ENCODE results near the gene TXNDC11. TPM values are rescaled to one million over a fixed set of nuclear protein-coding genes. Genes with fewer than 3 reads are reported as not detected.

Gene TXNDC11
- total RNA-seq, 2 experiments from 2014 or later, result 111 to 112 TPM

DNA sequence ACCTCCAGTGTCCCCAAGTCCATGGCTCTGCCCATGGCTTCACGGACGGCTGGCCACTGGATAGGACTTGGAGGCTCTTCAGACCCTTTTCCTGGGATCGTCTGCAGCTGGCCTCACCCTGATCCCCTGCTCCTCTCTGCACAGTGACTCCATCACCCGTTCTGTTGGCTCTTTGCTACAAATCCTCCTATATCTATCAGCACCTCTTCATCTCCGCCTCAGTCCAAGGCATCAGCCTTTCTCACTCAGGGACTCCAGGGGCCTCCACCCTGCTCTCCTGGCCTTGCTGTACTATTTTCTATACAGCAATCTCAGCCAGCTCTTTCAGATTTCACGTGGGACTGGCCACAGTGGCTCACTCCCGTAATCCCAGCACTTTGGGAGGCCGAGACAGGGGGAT, 85.1 kb downstream of the TXNDC11 start:
- no peaks in the 10 kb centered on the region for H3K27me3 Mint-ChIP-seq
- CTCF ChIA-PET, result no interaction called here
- no peaks in the 10 kb centered on the region for H3K9me3 ChIP-seq (ENCODE audit: control insufficient read depth in 1 of 2, insufficient read depth in 1 of 2, low read length in 2 of 2)
- DNase-seq (no peak), ATAC-seq (ENCODE audit: poor library complexity) (no peak)
- H3K4me3 ChIP-seq (ENCODE audit: low read length), result no peak overlapping the region
- no peaks in the 10 kb centered on the region for H3K9me3 Mint-ChIP-seq
- TF ChIP-seq, protein P1, sequence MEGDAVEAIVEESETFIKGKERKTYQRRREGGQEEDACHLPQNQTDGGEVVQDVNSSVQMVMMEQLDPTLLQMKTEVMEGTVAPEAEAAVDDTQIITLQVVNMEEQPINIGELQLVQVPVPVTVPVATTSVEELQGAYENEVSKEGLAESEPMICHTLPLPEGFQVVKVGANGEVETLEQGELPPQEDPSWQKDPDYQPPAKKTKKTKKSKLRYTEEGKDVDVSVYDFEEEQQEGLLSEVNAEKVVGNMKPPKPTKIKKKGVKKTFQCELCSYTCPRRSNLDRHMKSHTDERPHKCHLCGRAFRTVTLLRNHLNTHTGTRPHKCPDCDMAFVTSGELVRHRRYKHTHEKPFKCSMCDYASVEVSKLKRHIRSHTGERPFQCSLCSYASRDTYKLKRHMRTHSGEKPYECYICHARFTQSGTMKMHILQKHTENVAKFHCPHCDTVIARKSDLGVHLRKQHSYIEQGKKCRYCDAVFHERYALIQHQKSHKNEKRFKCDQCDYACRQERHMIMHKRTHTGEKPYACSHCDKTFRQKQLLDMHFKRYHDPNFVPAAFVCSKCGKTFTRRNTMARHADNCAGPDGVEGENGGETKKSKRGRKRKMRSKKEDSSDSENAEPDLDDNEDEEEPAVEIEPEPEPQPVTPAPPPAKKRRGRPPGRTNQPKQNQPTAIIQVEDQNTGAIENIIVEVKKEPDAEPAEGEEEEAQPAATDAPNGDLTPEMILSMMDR (IDR thresholded peaks at IDR 0.05), result no peak
- no peaks in the 10 kb centered on the region for H3K36me3 Mint-ChIP-seq (ENCODE audit: low read depth)
- H3K27ac ChIP-seq (ENCODE audit: low read depth in 1 of 2, low read length in 2 of 2), result no peak overlapping the region
- no peak overlapping the region for H3K27ac Mint-ChIP-seq
- POLR2A ChIA-PET, result interaction anchor here (0.8 kb wide), 1 partner anchor 27 kb away, joined by 5 read pairs; no protein-coding TSS in a partner anchor
- H3K36me3 ChIP-seq (ENCODE audit: insufficient read depth, low read length), result no peaks in the 10 kb centered on the region
- peaks cover 9% of the 10 kb centered on the region for H3K4me1 Mint-ChIP-seq (ENCODE audit: low read depth)
- no peak overlapping the region for H3K4me3 Mint-ChIP-seq
- peaks cover 29% of the 10 kb centered on the region for H3K4me1 ChIP-seq (ENCODE audit: insufficient read depth, low read length)
- intact Hi-C loops (cut with DNase I, micrococcal nuclease), result no loop called here
- no peaks in the 10 kb centered on the region for H3K27me3 ChIP-seq (ENCODE audit: control insufficient read depth in 1 of 2, insufficient read depth in 2 of 2, low read length in 2 of 2)

DNA sequence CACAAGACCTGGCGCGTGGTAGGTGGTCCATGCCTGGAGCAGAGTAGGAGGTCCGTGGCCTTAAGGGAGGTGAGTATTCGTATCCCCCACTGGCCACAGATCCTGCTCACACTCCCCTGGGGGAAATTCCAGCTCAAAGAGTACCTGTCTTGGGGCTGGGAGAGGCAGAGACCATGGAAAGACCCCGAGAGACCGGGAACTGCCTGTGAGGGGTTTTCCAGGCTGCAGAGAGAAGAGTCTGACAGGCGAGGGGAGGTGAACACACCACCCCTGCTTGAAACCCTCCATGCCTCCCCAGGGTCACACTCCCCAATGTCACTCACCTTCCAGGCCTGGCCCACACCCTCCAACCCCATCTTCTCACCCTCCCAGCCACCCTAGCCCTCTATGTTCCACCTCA, 87.0 kb downstream of the TXNDC11 start:
- Mint-ChIP-seq H3K4me3 (no peak overlapping the region), H3K4me1 (ENCODE audit: low read depth) (peaks cover 9% of the 10 kb centered on the region), H3K27ac (no peak overlapping the region), H3K9me3 (no peaks in the 10 kb centered on the region), H3K36me3 (ENCODE audit: low read depth) (no peaks in the 10 kb centered on the region), H3K27me3 (no peaks in the 10 kb centered on the region)
- no peak for ATAC-seq (ENCODE audit: poor library complexity)
- Histone ChIP-seq H3K4me1 (ENCODE audit: insufficient read depth, low read length) (peaks cover 38% of the 10 kb centered on the region), H3K27me3 (ENCODE audit: control insufficient read depth in 1 of 2, insufficient read depth in 2 of 2, low read length in 2 of 2) (no peaks in the 10 kb centered on the region), H3K27ac (ENCODE audit: low read depth in 1 of 2, low read length in 2 of 2) (no peak overlapping the region), H3K4me3 (ENCODE audit: low read length) (no peak overlapping the region), H3K36me3 (ENCODE audit: insufficient read depth, low read length) (no peaks in the 10 kb centered on the region), H3K9me3 (ENCODE audit: control insufficient read depth in 1 of 2, insufficient read depth in 1 of 2, low read length in 2 of 2) (no peaks in the 10 kb centered on the region)
- ChIA-PET CTCF (no interaction called here), POLR2A (no interaction called here)
- no peak for DNase-seq
- intact Hi-C loops (cut with DNase I, micrococcal nuclease), result no loop called here
- TF ChIP-seq, protein P1 (IDR thresholded peaks at IDR 0.05), result no peak

GRCh38 chr16:11651796-11652195, 90.9 kb downstream of the TXNDC11 start:
- H3K4me3 ChIP-seq (ENCODE audit: low read length), result no peak overlapping the region
- H3K36me3 ChIP-seq (ENCODE audit: insufficient read depth, low read length), result no peaks in the 10 kb centered on the region
- Mint-ChIP-seq H3K36me3 (ENCODE audit: low read depth) (no peaks in the 10 kb centered on the region), H3K9me3 (no peaks in the 10 kb centered on the region), H3K4me3 (no peak overlapping the region), H3K27ac (no peak overlapping the region), H3K4me1 (ENCODE audit: low read depth) (peaks cover 9% of the 10 kb centered on the region), H3K27me3 (no peaks in the 10 kb centered on the region)
- TF ChIP-seq, protein P1 (IDR thresholded peaks at IDR 0.05), result no peak
- CTCF ChIA-PET, result interaction anchor here (0.5 kb wide), 1 partner anchor 557 kb away, joined by 3 read pairs; no protein-coding TSS in a partner anchor
- H3K9me3 ChIP-seq (ENCODE audit: control insufficient read depth in 1 of 2, insufficient read depth in 1 of 2, low read length in 2 of 2), result no peaks in the 10 kb centered on the region
- peaks cover 38% of the 10 kb centered on the region for H3K4me1 ChIP-seq (ENCODE audit: insufficient read depth, low read length)
- no peaks in the 10 kb centered on the region for H3K27me3 ChIP-seq (ENCODE audit: control insufficient read depth in 1 of 2, insufficient read depth in 2 of 2, low read length in 2 of 2)
- H3K27ac ChIP-seq (ENCODE audit: low read depth in 1 of 2, low read length in 2 of 2), result no peak overlapping the region
- DNase-seq, result no peak
- intact Hi-C loops (cut with DNase I, micrococcal nuclease), result no loop called here
- POLR2A ChIA-PET, result no interaction called here
- no peak for ATAC-seq (ENCODE audit: poor library complexity)
